GM20000 (cell line): ENCODE measurements around the gene APMAP.

ENCODE experiments used
- DNase-seq: peaks from one replicate; pipeline ENCODE4 v3.0.0; 2012; ENCODE audit warnings: low spot score
- TF ChIP-seq, protein P1 (sequence below): IDR thresholded peaks from 2 replicates; pipeline ENCODE4 v1.5.1; 2012; ENCODE audit warnings: mild to moderate bottlenecking, control low read depth; ENCODE audit errors: extremely low read depth, missing control alignments

Gene APMAP

DNA sequence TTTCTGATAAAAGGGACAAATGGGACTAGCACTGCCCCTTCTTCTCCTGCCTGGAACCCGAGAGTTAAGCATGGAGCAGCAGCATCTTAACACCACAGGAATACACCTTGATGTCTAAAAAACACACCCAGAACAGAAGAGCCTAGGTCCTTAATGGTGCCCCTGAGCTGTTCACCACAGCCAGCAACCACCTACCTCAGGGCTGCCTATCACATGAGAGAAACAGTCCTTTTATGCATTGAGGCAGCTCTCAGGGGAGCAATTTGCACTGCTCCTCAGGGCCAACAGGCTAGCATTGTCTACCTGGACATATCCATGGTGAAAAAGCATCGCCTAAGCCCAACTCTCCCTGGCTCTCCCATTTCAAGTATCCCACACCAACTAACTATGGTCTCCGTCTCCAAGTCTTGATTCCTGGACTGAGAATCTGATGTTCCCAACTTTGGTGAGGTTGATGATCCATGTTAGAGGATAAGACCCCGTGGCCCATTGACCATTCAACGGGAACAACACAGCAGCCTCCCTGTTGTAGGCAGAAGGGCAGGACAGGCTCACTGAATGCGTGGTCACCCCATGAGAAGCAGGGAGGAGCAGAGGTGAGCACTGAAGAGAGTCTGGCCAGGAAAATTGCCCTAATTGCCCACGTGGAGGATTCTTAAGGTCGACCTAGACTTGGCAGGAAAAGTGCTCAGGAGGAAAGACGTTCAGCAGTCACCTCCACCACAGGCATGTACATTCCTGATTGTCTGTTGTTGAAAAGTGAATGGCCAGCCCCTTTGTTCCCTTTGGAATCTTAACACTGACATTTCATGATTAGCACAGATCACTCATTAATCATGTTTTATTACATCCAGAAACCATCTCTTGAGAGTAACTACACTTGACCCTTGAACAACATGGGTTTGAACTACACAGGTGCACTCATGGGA lies 4.2 kb upstream of the APMAP start:
- TF ChIP-seq, protein P1, sequence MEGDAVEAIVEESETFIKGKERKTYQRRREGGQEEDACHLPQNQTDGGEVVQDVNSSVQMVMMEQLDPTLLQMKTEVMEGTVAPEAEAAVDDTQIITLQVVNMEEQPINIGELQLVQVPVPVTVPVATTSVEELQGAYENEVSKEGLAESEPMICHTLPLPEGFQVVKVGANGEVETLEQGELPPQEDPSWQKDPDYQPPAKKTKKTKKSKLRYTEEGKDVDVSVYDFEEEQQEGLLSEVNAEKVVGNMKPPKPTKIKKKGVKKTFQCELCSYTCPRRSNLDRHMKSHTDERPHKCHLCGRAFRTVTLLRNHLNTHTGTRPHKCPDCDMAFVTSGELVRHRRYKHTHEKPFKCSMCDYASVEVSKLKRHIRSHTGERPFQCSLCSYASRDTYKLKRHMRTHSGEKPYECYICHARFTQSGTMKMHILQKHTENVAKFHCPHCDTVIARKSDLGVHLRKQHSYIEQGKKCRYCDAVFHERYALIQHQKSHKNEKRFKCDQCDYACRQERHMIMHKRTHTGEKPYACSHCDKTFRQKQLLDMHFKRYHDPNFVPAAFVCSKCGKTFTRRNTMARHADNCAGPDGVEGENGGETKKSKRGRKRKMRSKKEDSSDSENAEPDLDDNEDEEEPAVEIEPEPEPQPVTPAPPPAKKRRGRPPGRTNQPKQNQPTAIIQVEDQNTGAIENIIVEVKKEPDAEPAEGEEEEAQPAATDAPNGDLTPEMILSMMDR, result no peak
- no peak for DNase-seq

DNA sequence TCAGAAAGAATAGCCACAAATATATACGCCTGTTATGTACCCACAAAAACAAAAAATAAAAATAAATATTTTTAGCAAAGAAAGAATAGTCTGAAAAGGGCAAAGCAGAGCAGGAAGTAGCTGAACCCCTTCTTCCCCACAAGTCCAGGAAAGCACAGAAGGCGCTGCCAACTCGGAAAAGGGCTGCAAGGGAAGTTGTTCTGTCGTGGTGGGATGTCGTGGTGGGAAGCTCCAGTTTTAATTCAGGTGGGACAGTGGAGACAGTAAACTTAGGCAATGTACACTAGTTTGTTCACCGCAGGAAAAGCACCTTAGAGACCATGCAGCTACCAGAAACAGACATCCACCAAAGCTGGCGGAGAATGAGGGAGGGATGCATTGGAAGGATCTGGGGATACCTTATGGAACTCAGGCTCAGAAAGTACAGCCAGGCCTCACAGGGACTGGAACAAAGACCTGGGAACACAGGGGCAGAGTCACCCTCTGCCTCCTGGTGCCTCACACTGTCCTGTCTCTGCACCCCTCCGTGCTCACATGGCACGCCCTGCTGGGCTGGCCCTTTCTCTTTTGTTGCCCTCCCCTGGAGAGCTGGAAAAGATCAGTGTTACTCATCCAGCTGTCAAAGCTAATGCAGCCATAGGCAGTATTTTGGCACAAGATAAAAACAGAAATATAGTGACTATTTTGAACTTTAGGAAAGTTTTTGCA lies 3.3 kb upstream of the APMAP start:
- TF ChIP-seq, protein P1, result no peak
- DNase-seq, result no peak

DNA sequence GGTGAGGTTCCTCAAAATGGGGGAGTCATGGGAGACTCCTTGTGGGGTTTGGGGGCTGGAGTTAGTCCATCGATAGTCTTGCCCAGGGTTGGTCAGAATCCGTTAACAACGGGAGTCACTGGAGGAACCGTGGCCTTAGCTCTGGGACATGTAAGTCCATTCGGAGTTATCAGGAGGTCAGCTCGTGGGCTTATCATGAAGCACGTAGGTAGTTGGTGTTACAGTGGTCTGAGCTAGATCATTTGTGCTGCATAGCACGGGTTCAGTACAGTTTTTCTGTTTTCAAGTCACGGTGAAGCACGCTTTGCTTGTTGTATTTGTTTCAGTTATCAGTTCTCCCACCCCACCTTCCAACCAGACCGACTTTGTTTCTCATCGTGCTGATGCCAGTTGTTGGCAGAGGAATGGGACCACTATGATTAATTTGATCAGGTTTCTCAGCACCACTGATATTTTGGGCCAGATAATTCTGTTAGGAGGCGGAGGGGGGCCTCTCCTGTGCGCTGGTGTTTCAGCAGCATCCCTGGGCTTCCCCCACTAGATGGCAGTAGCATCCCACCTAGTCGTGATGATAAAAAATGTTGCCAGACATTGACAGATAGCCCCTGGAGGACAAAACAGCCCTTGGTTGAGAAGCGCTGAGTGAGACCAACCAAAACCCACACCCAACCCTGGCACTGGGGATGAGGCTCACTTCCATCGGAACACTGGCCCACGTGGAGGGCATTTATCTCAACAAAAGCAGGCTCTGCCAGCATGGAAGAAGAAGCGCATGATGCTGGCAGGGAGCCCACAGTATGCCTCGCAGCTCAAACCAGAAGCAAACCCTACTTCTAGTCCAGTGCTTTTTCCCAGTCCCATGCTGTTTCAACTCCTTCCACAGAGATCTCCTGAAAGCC lies 2.2 kb upstream of the APMAP start:
- TF ChIP-seq, protein P1, result peak; percentile 88
- DNase-seq, result peak; percentile 84

DNA sequence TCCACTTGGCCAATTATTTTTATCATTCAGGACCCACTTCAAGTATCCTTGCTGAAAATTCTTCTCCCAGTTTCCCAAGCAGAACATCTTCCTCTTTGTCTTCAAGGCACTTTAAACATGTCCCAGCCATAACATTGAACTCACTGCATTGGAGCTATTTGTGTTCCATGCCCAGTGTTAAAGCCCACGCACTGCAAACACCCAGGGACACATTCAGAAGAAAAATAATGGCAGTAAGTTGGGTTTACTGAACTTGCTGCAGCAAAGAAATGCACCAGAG lies 1.6 kb upstream of the APMAP start:
- TF ChIP-seq, protein P1, result no peak
- no peak for DNase-seq

DNA sequence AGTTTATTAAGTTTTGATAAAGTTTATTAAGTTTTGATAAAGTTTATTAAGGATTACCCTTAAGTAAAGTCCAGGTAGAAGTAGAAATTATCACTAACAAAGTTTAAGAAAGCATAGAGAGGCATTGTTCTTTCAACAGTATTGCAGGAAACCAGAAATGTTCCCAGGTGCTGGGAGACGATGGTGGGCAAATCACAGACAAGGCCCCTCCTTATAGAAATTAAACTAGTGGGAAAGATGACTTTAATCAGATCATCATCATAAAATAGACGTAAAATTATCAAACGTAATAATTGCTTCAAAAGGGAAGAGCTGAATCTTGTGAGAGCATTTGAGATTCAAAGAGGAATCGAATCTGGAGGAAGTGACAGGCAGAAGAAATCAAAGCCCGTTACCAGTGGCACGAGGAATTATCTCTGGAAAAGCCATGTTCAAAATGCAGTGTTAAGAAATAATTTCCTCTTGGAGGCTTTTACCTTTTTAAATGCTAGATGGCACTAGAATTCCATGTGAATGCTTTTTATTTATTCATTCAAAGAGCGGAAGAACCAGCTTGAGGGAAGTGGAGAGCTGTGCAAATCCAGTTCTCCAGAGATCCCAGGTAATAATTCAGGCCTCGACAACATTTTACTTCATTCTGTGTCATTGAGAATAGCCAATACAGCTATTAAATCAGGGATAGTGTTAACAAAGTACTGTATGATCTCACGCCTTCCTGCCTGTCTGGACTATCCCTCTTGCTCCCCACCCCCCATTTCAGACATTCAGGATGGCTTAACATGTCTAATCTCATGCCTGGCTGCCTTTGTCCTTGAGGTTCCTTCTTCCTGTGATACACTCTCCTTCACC lies 1.0 kb upstream of the APMAP start:
- DNase-seq, result no peak

DNA sequence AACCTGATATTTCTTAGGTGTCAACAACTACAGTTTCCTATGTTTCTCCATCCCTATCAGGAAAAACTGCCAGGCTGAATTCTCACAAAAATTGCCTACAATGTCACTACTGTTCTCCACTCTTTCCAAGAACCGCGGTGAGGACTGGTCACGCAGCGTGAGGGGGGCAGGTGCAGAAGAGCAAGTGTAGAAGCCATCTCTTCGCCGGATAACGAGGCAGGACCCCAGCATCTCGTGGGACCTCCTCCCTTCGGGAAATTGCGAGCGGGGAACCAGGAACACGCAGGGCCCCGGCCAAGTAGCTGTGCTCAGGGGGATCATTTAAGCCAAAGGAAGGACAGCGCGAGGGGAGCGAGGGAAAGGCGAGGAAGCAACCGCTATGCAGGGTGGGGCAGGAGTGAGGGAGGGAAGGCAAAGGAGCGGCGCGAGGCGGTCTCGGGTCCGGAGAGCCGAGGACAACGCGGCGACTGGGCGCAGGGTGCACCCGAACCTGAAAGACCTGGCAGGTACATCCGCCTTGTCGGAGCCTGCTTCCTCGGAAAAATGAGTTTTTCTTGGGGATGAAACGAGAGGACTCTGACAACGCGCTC lies 559 bp downstream of the APMAP start:
- TF ChIP-seq, protein P1, result no peak
- no peak for DNase-seq

More for the DNA sequence above, 1.0 kb upstream of the APMAP start:
- TF ChIP-seq, protein P1, result no peak
